Smooth muscle cell (in vitro differentiated cells): ENCODE measurements around the gene CYBRD1. TPM values are rescaled to one million over a fixed set of nuclear protein-coding genes. Genes with fewer than 3 reads are reported as not detected.

ENCODE experiments used
- DNase-seq: peaks from one replicate; lab custom pipeline; 2025; ENCODE audit not compliant: unreplicated experiment; lab: John Stamatoyannopoulos, UW
- H2AFZ ChIP-seq: fragments of 200-600 bp; sonication (generic); 2 replicates; pipeline ENCODE4 v1.6.0; 2016; ENCODE audit warnings: antibody characterized with exemption, low read depth, mild to moderate bottlenecking
- H3F3A ChIP-seq: fragments of 200-600 bp; sonication (generic); 2 replicates; pipeline ENCODE4 v1.6.0; 2017; ENCODE audit warnings: antibody characterized with exemption, low read depth
- H3K27ac ChIP-seq: fragments of 200-600 bp; sonication (generic); 2 replicates; pipeline ENCODE4 v1.5.1; 2016; ENCODE audit warnings: low read depth, mild to moderate bottlenecking
- H3K27me3 ChIP-seq: fragments of 200-600 bp; sonication (generic); 2 replicates; pipeline ENCODE4 v1.6.1; 2016; ENCODE audit warnings: low read depth, mild to moderate bottlenecking
- H3K36me3 ChIP-seq: fragments of 200-600 bp; sonication (generic); 2 replicates; pipeline ENCODE4 v1.5.1; 2016; ENCODE audit warnings: low read depth
- H3K4me1 ChIP-seq: fragments of 200-600 bp; sonication (generic); 2 replicates; pipeline ENCODE4 v1.5.1; 2016; ENCODE audit warnings: low read depth
- H3K4me2 ChIP-seq: fragments of 200-600 bp; sonication (generic); 2 replicates; pipeline ENCODE4 v1.6.0; 2016; ENCODE audit warnings: mild to moderate bottlenecking
- H3K4me3 ChIP-seq: fragments of 200-600 bp; sonication (generic); 2 replicates; pipeline ENCODE4 v1.5.1; 2016; ENCODE audit warnings: mild to moderate bottlenecking
- H3K79me2 ChIP-seq: fragments of 200-600 bp; sonication (generic); 2 replicates; pipeline ENCODE4 v1.6.0; 2016; ENCODE audit warnings: low read depth, mild to moderate bottlenecking
- H3K9ac ChIP-seq: fragments of 200-600 bp; sonication (generic); 2 replicates; pipeline ENCODE4 v1.6.0; 2016; ENCODE audit warnings: low read depth
- H3K9me3 ChIP-seq: fragments of 200-600 bp; sonication (generic); replicated peaks from 2 replicates; pipeline ENCODE4 v1.5.1; 2016; ENCODE audit warnings: low read depth
- H4K20me1 ChIP-seq: fragments of 200-600 bp; sonication (generic); 2 replicates; pipeline ENCODE4 v1.6.0; 2016; ENCODE audit warnings: low read depth
- CTCF ChIP-seq: fragments of 200-600 bp; sonication (generic); IDR thresholded peaks from 2 replicates; pipeline ENCODE4 v1.5.1; 2017; ENCODE audit warnings: borderline replicate concordance, mild to moderate bottlenecking, antibody characterized with exemption; ENCODE audit not compliant: insufficient read depth, poor library complexity, severe bottlenecking
- WGBS: methylation state at CpG from one replicate; pipeline ENCODE4 v1.1.7; 2016; ENCODE audit warnings: low lambda C conversion rate; 5-methylcytosine and 5-hydroxymethylcytosine counted together
- polyA plus RNA-seq: library from polyadenylated mRNA; unstranded; fragments of >200 nt; fragmentation: Nextera tagmentation; extraction: Ambion mirVana; gene quantifications from 2 replicates; pipeline ENCODE4 v1.2.1, GENCODE V29; 2016
- total RNA-seq: library from RNA; depleted of rRNA; stranded (reverse); fragments of >200 nt; gene quantifications from 2 replicates; pipeline ENCODE4 v1.2.3, GENCODE V29; 2014

CYBRD1 gene, protein sequence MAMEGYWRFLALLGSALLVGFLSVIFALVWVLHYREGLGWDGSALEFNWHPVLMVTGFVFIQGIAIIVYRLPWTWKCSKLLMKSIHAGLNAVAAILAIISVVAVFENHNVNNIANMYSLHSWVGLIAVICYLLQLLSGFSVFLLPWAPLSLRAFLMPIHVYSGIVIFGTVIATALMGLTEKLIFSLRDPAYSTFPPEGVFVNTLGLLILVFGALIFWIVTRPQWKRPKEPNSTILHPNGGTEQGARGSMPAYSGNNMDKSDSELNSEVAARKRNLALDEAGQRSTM
- total RNA-seq (61.5 and 77.8 TPM in 2 replicates), polyA plus RNA-seq (33.3 and 41.3 TPM in 2 replicates)

- H3F3A ChIP-seq: no peaks in the 10 kb centered on the region
- DNase-seq: peak; percentile 70
- no peaks in the 10 kb centered on the region for H3K9me3 ChIP-seq
- H3K9ac ChIP-seq: peak within 1 kb of the TSS; percentile 76
- peaks cover 22% of the 10 kb centered on the region for H3K79me2 ChIP-seq
- H2AFZ ChIP-seq: peak within 1 kb of the TSS; percentile 92
- no peaks in the 10 kb centered on the region for H3K27me3 ChIP-seq
- no peaks in the 10 kb centered on the region for H3K36me3 ChIP-seq
- peak within 1 kb of the TSS; percentile 66 for H3K27ac ChIP-seq
- peak within 1 kb of the TSS; percentile 88 for H3K4me3 ChIP-seq
- peak within 1 kb of the TSS; percentile 99 for H3K4me2 ChIP-seq
- H4K20me1 ChIP-seq: peaks cover 5% of the 10 kb centered on the region
- H3K4me1 ChIP-seq: no peaks in the 10 kb centered on the region
- WGBS: 1% methylated on average over 45 of the region's 45 CpGs
- no peak for TF ChIP-seq CTCF
Observed at GRCh38 chr2:171522052-171522787, at the start of gene CYBRD1. Gene CYBRD1 (plus strand): TSS chr2:171522474. CDS start chr2:171522546, 72 bp downstream.

DNA sequence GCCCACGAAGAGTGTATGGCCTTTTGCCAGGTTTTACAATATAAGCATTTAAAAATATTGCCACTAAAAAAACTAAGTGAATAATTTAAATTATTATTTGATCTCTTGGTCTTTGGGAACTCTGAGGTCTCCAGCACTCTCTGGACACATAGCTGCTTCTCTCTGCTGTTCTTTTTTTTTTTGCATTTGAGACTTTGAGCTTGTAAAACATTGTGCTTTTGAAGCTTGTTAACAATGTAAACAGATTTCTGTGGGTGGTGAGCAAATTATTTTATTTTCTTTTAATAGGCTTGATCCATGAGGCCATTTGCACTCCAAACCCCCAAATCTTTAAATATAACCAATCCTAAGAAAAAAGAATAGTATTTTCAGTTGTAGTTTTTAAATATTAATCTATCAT, 46.3 kb upstream of the CYBRD1 start:
- Histone ChIP-seq H3K27ac (no peak overlapping the region), H3K9me3 (no peaks in the 10 kb centered on the region), H3K4me3 (no peak overlapping the region), H3K36me3 (peaks cover 15% of the 10 kb centered on the region), H3F3A (no peaks in the 10 kb centered on the region), H3K9ac (no peak overlapping the region), H3K4me2 (no peak overlapping the region), H3K27me3 (no peaks in the 10 kb centered on the region), H4K20me1 (no peaks in the 10 kb centered on the region), H3K79me2 (no peaks in the 10 kb centered on the region), H3K4me1 (no peaks in the 10 kb centered on the region), H2AFZ (no peak overlapping the region)
- no peak for DNase-seq
- TF ChIP-seq CTCF: no peak
- 91% methylated on average over 1 of the region's 1 CpG for WGBS

GRCh38 chr2:171478345-171478744, 43.9 kb upstream of the CYBRD1 start:
- TF ChIP-seq CTCF: no peak
- H3K9me3 ChIP-seq: no peaks in the 10 kb centered on the region
- 8% methylated on average over 1 of the region's 1 CpG for WGBS
- peaks cover 12% of the 10 kb centered on the region for H3K36me3 ChIP-seq
- no peaks in the 10 kb centered on the region for H4K20me1 ChIP-seq
- no peaks in the 10 kb centered on the region for H3K4me1 ChIP-seq
- no peak for DNase-seq
- no peaks in the 10 kb centered on the region for H3K79me2 ChIP-seq
- no peaks in the 10 kb centered on the region for H3F3A ChIP-seq
- no peak overlapping the region for H2AFZ ChIP-seq
- no peaks in the 10 kb centered on the region for H3K27me3 ChIP-seq
- no peak overlapping the region for H3K9ac ChIP-seq
- no peak overlapping the region for H3K4me3 ChIP-seq
- no peak overlapping the region for H3K27ac ChIP-seq
- peak overlapping the region; percentile 25 for H3K4me2 ChIP-seq
